T1000 (cell line): ENCODE data around the gene JARID2.

Experiments
- DNase-seq: peaks from one replicate; lab custom pipeline; 2025; ENCODE audit warnings: mixed read lengths; lab: John Stamatoyannopoulos, UW

The JARID2 gene

DNA sequence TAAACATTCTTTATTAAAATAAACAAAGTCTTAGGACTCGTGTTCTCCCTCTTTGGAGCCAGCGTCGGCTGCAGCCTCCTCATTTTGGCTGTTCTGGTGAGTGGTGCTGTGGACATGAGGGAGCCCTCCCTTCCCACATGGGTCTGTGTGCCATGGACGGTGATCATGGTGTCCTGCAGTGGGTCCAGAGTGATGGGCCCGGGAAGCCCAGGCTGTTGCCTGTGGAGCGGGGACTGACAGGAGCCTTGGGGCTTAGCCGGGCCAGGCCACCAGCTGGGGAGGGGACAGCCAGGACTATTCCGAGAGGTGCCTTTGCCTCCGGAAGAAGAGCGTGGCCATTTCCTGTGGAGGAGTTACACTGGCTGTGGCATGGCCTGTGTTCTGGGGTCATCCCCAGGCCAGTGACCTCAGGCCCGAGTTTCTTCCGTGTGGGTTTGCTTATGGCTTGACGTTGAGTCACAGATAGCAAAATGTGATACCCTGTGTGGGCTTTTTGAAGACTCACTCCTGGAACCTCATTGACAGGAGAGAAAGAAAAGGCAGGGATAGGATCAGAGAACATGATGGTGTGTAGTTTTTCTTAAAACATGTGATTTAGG lies 263.6 kb downstream of the JARID2 start:
- no peak for DNase-seq

DNA sequence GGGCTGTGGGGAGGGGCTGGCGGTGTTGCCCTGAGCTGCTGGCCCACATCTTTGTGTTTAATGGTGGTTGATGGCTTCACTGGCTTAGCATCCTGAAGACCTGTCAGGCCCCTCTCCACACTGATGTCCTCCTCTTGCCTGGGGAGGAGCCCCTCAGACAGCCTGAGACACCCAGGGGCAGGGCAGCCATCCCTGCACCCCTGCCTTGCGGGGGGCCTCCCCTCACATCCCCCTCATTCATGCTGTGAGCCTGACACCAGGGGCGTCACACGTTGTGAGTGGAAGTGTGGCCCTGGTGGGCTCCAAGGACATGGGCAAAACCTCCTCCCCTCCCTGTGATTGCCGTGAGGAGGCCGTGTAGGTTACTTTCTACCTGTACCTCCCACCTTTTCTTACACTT lies 264.3 kb downstream of the JARID2 start:
- DNase-seq: no peak

DNA sequence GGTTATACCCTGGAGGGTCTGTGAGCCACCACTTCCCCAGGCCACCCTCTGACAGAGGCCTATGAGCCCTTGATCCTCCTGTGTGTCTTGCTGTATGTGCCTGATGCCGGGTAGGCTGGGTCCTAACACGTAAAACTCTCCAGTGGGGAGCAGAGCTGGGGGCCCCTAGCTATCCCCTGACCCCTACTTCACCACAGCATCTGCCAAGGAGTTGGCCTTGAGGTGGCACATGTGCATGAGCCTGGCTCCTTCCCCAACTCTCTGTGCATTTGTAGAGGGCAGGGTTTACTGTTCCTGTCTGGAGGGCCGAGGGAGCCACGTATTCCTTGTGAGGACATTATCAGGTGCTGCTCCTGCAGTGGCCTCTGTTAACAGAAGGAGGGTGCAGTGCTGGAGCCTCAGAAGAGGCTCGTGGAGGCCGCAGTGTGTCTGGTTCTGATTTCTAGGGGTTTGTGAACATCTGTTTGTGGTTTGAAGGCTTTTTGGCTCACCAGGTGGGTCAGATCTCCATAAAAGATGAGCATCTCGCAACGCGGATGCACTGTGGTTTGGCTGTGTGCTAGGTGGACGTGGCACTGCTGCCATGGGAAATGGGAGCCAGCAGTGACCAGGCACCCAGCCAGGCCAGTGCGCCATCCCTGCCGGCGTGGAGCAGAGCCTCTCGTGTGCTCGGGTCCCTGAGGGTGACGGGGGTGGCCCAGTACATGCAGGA lies 264.8 kb downstream of the JARID2 start:
- DNase-seq: no peak

DNA sequence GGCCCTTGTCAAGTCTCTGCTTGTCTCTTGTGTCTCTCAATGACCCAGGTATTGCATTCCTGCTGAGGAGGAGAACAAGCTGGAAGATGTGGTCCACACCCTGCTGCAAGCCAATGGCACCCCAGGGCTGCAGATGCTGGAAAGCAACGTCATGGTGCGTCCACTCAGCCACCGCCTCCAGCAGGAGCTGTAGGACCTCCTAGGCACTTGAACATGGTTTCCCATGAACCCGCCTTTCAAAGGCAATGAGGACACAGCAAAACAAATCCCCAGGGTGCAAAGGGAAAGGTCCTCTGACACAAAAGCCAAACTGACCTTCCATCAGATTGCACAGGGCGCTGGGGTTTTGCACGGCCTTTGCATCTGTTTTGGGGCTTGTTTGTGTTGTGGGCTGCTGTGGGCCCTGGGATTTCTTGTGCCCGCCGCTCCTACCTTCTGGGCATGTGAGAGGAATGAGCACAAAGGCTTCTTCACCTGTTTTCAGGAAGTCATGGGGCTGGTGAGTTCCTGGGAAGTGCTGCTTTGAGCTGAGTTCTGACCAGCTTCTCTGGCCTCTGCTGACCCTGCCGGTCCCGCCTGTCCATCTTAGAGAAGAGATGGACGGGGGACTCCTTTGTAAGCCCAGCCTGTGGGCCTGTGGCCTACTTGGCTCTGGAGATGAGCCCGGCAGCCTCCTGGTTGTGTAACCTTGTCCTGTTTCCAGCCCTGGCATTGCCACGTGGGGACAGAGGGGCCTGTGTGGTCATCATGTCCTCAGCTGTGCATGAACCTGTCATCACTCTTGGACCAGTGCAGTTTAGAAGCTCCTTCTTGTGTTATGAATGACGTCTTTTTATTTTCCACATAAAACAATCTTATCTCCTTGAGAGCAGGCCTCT lies 265.6 kb downstream of the JARID2 start:
- no peak for DNase-seq

DNA sequence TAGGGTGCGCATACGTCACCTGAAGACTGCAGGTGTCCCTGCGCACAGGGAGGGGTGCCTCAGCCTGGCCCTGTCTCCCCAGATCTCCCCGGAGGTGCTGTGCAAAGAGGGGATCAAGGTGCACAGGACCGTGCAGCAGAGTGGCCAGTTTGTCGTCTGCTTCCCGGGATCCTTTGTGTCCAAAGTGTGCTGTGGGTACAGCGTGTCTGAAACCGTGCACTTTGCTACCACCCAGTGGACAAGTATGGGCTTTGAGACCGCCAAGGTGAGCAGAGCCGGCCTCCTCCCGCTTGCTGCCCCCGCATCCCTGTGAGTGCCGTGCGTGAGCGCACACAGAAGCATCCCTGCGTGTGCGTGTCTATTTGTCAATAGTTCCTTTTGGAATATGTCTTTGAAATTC lies 266.3 kb downstream of the JARID2 start:
- no peak for DNase-seq

DNA sequence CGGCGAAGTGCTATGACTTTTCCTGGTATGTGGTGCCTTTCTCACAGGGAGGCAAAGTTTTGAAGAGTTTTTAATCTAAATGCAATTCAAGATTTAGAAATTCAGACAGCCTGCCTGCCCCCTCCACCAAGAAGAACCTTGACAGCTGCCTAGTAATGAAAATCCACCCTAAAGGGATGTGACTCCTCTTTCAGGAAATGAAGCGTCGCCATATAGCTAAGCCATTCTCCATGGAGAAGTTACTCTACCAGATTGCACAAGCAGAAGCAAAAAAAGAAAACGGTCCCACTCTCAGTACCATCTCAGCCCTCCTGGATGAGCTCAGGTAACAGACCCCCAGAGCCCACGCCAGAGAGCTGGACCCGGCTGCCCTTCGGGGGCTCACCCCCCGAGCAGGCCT lies 266.9 kb downstream of the JARID2 start:
- DNase-seq: no peak

DNA sequence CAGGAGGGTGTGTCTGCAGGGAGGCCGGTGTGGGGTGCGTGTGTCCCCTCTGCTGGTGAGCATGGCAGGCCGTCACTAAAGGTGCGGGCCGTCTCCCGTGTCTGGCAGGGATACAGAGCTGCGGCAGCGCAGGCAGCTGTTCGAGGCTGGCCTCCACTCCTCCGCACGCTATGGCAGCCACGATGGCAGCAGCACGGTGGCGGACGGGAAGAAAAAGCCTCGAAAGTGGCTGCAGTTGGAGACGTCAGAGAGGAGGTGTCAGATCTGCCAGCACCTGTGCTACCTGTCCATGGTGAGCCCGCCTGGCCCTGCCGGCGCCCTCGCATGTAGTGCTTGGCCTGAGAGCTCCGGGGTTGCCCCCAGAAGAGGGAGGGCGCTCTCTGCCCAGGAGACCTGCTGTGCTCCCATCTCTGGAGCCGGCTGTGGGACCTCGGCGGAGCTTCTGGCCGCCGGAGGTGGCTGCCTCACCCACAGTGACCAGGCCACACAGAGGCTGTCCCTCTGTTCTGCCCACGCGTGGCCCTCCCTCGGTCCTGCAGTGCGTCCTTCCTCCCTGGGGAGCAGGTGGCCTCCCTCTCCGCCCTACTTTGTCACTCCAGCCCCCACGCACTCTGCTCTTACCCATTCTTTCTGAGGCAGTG lies 267.4 kb downstream of the JARID2 start:
- no peak for DNase-seq

DNA sequence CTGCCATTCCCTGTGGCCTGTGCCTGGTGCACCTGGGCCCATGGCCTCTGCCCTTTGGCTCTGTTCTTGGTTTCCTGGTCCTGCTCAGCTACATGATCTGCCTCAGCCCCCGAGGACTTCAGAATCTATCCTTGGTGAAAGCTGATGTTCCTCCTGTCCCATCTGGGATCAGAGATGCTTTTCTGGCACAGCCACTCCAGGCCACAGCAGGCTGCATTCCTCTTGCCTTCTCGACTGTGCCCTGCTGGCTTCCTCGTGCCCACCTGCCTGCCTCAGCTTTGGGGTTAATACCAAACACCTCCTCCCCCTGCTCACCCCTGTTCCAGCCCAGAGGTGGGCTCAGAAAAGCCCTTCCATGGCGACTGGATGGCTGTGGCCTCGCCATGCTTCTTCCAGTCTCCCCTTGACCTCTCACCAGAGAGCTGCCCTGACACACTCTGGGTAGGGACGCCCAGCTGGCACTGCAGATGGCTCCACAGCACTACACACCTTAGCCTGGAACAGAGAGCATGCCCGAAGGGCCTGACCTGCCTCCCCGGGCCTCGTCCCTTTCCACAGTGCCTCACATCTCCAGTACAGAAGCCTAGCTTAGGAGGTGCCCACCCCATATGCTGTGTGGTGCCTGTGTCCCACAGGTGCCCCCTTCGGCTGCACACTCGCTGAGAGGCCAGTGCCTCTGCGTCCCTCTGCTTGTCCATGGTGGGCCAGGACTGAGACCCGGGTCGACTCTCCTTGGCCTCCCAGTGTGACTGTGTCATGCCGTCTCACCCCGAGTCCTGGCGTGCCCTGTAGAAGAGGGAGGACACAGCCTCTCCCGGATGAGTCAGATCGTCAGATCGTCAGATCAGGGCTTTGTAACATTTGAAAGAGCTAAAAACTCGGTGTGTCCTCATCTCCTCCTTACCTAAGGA lies 268.2 kb downstream of the JARID2 start:
- no peak for DNase-seq

DNA sequence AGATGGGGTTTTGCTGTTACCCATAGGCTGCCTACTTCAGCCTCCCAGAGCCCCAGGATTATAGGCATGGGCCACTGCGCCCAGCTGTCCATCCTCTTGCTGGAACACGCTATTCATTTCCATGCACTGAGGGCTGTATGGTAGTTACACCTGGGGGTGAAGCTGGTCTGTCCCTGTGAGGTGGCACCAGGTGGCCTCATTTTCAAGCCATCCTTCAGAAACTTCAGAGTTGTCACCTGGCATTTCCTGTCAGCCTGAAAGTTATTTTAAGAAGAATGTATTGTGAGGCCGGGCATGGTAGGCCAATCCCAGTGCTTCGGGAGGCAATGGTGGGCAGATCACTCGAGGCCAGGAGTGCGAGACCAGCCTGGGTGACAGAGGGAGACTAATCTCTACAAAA lies 269.4 kb downstream of the JARID2 start:
- DNase-seq: no peak

DNA sequence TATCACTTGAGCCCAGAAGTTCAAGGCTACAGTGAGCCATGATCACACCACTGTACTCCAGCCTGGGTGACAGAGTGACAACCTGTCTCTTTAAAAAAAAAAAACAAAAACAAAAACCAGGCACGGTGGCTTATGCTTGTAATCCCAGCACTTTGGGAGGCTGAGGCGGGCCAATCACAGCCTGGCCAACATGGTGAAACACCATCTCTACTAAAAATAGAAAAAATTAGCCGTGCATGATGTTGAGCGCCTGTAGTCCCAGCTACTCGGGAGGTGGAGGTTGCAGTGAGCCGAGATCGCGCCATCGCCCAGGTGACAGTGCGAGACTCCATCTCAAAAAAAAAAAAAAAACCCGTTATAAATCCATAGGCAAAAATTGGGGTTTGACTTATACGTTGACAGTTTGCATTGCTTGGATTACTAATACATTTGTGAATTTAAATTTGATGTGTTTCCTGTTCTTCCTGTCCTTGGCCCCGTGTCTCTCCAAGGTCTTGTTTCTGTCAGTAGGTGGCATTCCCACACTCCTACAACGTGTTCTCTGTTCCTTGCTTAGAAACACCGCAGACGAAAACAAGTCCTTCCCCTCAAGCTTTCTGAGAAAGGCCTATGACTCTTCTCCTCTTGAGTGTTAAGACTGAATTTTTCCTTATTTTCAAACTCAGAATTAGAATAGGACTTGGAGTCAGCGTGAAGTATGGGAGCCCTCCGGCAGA lies 269.9 kb downstream of the JARID2 start:
- DNase-seq: no peak

DNA sequence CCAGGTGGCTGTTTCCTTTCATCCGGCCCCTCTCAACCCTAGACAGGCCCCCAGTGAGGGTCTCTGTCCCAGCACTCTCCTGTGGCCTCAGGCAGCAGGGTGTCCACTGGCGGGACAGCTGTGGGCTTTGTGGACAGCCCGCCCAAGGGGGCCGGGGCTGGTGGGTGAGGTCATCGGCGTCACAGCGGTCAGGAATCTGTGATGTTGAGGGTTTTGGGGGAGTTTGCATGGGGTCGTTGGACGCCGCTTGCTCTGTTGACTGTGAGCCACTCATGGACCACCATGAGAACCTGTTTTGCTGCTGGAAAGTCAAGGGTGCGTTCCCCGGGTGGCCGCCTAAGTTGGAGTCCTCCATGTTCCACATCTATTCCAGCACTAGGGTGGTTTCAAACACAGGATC lies 270.5 kb downstream of the JARID2 start:
- no peak for DNase-seq

DNA sequence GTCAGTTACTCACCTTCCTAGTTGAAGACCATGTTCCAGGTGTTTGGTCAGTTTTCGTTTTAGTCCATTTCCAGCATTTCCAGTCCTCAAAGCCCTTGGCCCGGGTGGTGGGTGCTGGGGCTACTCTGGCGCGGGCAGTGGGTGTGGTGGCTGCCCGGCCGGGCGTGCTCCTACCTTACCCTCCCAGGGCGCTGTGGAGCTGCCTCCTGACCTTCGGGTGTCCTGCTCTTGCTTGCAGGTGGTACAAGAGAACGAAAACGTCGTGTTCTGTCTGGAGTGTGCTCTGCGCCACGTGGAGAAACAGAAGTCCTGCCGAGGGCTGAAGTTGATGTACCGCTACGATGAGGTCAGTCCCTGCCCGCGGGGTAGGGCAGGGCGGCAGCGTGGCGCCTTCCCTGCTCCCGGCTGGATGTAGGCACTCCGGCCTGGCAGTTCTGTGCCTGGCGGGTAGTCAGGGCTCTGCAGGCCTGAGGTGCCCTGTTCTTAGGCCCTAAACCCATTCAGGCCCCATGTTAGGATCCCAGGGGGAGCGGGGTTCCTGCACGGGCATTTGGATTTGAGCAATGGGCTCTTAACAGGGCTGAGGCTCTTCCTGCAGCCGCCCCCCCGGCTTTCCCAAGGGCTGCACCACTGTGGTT lies 271.2 kb downstream of the JARID2 start:
- DNase-seq: no peak

DNA sequence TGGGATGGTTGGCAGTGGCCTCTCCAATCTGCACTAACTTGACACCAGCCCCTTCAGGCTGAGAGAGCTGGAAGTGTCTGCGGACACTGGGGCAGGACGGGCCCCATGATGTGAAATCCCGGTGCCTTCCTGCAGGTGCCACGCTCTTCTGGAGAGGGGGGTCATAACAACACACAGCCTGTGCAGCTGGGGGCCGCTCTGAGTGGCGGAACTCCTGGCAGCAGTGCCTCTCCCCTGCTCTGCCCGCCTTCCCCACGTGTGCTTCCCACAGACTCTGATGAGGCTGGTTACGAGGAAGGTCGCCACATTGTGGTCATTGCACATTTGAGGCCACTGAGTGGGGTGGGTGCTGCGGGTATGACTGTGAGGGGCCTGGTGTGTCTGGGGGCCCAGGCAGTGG lies 271.7 kb downstream of the JARID2 start:
- no peak for DNase-seq

DNA sequence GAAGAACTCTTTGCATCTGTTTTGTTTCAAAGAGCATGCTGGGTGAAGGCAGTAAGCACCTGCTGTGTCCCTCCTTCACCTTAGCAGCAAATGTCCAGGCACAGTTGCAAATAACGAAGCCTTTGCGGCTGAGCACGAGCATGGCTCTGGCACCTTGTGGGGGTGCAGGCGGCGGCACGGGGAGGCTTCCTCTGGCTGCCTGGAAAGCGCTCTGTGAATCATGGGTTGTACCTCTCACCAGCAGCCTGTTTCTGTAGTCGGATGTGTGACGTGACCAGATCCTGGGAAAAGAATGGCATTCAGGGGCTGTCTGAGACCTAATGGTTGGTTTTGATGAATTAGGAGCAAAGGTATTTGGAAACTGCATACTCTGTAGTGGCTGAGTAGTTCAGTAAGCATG lies 272.2 kb downstream of the JARID2 start:
- no peak for DNase-seq

DNA sequence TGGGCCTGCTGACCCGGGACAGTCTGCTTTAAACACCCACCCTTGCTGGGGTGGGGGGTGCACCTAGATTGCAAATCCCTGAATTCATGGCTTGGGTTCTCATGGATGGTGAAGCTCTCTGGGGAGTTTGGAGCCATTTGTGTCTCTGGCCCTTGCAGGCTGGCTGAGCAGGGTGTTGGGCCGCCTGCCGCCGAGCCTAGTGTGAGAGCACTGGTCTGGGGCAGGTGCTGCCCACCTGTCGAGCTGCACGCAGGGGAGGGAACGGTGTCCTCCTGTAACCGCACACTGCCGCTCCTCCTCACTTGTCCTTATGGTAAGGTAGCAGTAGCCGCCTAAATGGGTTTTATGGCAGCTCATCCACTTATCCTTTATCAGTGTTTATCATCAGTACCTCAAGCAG lies 273.0 kb downstream of the JARID2 start:
- DNase-seq: no peak

DNA sequence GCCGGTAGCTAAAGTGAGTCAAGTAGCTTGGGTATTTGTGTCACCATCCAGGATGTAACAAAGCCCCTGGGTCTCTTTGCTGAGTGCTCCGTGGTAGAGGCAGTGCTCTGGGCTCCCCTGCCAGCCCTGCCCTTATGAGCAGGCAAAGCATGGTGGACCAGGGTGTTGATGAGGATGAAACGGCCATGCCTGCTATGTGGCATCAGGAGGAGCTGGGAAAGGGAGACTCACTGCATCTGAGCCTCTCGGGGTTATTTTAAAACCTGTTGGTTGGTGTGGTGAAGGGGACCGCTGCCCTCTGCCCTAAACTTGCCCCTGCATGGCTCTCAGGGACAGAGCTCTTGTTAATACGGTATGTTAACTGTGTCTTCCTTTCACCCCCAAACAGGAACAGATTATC lies 273.8 kb downstream of the JARID2 start:
- no peak for DNase-seq

DNA sequence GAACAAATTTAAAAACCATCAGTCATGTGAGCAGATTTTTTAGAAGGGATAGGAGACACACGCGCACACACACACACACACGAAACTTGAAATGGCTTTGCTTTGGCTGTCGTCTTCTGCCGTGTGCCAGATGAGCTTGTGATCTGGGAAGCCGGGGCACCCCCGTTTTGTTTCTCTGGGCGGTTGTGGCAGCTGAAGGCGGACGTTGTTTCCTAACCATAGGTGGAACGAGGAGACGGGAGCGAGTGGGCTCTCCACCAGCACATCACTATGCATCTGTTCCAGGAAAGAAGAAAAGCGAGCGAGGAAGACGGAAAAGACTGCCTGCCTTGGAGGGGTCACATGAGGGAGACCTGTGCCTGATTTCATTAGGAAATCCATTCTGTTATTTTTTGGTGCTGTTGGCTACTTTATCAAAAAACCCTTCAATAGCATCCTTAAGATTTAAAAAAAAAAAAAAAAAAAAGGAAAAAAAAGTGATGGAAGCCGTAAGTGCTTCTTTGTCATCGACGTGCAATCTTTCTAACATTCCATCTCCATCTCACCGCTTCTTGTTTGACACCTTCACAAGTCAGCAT lies 274.8 kb downstream of the JARID2 start:
- DNase-seq: no peak

DNA sequence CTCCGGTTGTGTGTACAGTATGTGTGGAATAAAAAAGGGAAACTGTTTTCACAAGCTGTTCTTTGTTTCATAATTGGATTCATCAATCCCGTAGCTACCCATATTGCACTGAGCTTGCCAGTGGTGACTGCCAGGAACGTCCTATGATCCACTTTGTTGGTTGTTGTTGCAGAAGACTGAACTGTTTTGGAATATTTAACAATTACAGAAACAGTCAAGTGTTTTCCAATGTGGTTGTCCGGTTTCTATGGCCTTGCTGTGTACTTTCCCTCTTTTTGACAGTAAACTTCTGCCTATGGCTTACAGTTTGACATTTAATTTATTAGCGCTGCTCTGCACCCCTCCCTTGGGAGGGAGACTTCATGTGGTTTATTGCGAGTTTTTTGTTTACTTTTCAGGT lies 275.7 kb downstream of the JARID2 start:
- no peak for DNase-seq

DNA sequence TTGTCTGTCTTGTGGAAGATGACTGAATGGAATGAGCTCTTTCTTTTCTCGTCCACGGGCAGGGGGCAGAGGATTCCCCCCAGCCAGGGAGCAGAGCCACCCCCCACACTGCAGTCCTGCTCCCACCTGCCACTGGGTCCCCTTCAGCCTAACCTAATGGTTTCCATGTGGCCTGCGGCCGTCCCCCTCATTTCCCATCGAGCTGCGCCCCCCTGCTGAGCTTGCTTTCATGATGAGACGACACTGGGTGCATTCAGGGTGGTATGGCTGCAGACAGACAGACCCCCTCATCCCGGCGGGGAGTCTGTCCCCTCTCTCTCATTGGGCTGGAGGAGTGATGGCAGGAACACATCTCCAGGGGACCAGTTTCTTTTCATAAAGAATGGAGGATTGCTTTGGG lies 276.2 kb downstream of the JARID2 start:
- no peak for DNase-seq

DNA sequence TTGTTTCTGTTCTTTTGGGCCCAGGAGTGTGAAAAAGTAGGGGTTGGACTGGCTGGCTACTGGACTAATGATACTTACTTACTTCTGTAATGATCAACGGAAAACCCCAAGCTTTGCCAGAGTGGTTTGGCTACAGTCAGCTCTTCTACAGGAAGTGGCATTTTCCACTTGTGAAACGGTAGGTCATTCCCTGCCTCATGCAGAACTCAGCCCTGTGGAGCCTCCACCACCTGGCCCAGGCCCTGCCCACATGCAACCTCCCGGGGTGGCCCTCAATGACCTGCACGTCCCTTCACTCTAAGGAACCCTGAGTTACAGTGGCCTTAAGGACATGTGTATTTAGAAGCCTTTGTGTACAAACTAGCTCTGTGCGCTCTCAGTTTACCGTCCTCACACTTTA lies 276.6 kb downstream of the JARID2 start:
- no peak for DNase-seq
